Upper lobe of left lung (tissue), 4 donors: ENCODE results near the gene NKX2-3.

ENCODE experiments used
- POLR2A ChIP-seq, 4 donors: fragments of 450-650 bp; IDR thresholded peaks; one replicate each; pipeline ENCODE4 v1.5.1; 2016 to 2017; ENCODE audit warnings: antibody characterized with exemption in 4 of 4, mild to moderate bottlenecking in 2 of 4
- TF ChIP-seq, protein P1 (sequence below), 6 experiments: fragments of 450-650 bp in 4 of 6; fragments of 200-600 bp in 2 of 6; sonication (generic) in 2 of 6; IDR thresholded peaks; one replicate each; pipeline ENCODE4 v1.5.1; 2016 to 2019; ENCODE audit warnings: antibody characterized with exemption in 6 of 6

DNA sequence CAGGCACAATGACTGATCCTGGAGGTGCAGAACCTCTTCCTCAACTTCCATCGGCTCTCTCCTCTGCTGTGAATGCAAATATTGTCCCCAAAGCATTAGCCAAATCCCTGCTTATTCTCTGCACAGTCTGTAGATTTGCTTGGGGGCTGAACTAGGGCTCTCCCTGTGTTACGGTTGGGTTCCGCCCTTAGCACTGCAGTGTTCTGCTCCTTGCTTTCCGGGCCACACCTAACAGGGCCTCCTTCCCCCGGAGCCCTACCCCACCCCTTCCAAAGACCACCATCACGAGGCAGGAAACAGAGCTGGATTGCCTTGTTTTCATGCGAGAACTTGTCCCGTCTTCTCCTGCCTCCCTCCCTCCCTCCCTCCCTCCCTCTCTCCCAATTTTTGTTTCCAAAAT lies 50.9 kb downstream of the NKX2-3 start:
- TF ChIP-seq, protein P1, sequence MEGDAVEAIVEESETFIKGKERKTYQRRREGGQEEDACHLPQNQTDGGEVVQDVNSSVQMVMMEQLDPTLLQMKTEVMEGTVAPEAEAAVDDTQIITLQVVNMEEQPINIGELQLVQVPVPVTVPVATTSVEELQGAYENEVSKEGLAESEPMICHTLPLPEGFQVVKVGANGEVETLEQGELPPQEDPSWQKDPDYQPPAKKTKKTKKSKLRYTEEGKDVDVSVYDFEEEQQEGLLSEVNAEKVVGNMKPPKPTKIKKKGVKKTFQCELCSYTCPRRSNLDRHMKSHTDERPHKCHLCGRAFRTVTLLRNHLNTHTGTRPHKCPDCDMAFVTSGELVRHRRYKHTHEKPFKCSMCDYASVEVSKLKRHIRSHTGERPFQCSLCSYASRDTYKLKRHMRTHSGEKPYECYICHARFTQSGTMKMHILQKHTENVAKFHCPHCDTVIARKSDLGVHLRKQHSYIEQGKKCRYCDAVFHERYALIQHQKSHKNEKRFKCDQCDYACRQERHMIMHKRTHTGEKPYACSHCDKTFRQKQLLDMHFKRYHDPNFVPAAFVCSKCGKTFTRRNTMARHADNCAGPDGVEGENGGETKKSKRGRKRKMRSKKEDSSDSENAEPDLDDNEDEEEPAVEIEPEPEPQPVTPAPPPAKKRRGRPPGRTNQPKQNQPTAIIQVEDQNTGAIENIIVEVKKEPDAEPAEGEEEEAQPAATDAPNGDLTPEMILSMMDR (IDR thresholded peaks at IDR 0.05), result no peak
- no peak for TF ChIP-seq POLR2A (IDR thresholded peaks at IDR 0.05)
